UCSD-AML1 (cell line): ENCODE data around the gene PGBD4.

Source experiments
- DNase-seq: peaks from one replicate; lab custom pipeline; 2025; ENCODE audit not compliant: unreplicated experiment; lab: John Stamatoyannopoulos, UW

The PGBD4 gene

DNA sequence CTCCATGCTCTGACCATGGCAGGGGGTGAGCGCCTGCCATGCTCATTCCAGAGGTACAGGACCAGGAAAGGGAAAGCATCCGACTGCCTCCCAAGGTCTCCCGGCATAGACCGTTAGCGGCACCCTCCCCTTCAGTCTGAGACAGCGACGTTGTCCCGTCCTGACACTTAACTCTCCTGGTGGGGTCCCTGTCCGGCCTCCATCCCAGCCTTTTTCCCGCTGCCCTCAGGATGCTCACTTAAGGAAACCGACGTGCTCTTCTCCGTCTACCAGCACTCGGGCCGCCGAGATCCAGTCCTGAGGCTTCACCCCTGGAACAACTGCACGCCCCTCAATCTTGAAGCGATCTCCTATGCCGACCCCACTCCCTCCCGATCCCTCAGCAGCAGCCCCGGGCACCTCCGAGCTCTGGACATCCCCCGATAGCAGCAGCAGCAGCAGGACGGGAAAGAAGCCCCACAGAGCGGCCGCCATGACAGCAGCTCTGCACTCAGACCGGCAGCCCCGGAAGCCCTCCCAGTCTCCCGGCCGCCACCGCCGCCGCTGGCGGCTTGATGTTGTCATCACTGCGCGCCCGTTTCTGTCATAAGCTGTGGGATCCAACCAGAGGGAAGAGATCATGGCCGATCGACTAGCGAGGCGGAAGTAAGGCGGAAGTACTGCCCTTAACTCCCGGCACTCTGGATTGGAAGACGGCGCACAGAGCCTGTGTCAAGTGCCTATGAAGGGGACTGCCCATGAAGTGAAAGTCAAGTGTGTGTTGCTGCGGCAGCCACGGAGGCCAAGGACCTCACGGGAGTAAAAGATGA lies at the start of gene PGBD4, which contains the start of gene EMC7:
PGBD4 (plus strand) TSS at position 718 of the 809 bp plus-strand sequence. CDS start 449 bp downstream, outside the sequence.
EMC7 (minus strand) TSS at position 497 of the 809 bp plus-strand sequence; CDS start at position 474, 23 bp downstream.
- DNase-seq: peak; percentile 98

- DNase-seq: no peak
Measured at GRCh38 chr15:34054081-34054707, 47.7 kb upstream of the PGBD4 start.

- DNase-seq: no peak
Measured at GRCh38 chr15:34055868-34056595, 45.9 kb upstream of the PGBD4 start.

DNA sequence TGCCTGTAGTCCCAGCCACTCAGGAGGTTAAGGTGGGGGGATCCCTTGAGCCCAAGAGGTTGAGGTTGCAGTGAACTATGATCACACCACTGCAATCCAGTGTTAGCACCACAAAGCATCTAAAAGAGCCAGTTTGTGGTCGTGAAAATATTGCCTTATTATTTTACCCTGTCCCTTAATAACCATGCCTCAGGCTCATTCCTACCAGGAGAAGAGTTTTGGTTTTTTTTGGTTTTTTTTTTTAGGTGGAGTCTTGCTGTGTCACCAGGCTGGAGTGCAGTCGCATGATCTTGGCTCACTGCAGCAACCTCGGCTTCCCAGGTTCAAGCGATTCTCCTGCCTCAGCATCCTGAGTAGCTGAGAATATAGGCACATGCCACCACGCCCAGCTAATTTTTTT lies 45.0 kb upstream of the PGBD4 start:
- DNase-seq: no peak

GRCh38 chr15:34059476-34059875 lies 42.4 kb upstream of the PGBD4 start:
- DNase-seq: no peak

DNA sequence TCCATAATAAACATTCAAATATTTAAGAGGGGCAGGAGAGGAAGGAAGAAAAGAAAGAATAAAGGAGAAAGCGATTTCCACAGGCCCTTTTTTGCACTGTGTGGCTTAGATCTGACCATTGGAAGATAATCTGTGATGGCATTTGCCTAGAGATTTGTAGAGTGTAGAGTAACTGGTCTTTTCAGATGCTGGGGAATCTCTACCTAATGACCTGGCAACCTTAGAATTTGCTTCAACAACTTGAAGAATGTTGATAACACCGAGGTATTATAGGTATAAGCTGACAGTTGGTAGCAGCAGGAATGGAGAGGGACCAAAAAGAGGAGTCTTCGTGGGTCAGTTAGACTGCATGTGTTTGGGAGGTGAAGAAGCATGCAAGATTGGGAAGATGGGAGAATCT lies 41.9 kb upstream of the PGBD4 start:
- no peak for DNase-seq

GRCh38 chr15:34064438-34064837 lies 37.4 kb upstream of the PGBD4 start:
- no peak for DNase-seq

- DNase-seq: no peak
Measured at GRCh38 chr15:34065261-34065660, 36.6 kb upstream of the PGBD4 start.

DNA sequence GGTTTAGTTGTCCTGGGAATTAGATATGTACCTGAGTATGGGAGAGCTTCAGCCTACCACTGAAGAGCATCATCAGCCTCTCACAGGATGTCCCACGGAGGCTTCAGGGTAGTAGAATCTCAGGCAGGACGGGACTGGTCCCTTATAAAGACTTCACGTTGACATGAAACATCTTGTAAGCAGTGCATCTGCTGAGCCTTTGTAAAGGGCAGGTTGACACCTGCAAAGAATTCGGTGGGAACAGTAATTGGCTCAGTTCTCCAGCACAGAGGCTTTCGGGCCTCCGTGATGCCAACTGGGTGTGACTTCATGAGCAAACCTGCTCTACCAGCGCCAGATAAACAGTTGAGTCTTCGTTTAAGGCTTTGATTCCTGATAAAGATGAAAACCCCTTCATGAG lies 35.9 kb upstream of the PGBD4 start:
- no peak for DNase-seq

DNA sequence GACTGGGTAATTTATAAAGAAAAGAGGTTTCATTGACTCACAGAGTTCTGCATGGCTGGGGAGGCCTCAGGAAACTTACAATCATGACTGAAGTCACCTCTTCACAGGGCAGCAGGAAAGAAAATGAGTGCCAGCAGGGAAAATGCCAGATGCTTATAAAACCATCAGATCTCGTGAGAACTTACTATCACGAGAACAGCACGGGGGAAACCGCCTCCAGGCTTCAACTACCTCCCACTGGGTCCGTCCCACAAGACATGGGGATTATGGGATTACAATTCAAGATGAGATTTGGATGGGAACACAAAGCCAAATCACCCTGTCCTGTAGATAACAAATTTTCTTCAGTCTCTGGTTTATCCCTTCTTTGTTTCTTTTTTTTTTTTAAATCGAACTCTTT lies 31.9 kb upstream of the PGBD4 start:
- DNase-seq: no peak

DNA sequence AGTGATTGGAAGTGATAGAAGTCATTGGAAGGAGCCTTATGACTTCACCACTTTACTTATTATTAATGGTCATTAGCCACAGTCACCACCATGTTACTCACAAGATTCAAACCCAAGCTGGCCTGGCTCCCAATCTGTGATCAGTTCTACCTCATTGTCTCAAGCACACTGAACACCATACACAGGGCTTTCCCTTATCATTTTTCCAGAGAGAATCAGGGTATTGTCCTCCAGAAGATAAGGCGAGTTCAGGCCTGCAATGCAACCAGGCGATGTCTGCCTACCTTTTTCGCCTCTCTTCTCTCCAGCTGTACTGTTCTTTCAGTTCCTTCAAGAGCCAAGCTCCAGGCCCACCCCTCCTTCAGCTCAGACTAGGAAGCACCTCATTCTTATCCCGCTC lies 25.1 kb upstream of the PGBD4 start:
- DNase-seq: no peak

- DNase-seq: no peak
Measured at GRCh38 chr15:34078900-34079299, 23.0 kb upstream of the PGBD4 start.

GRCh38 chr15:34079904-34080303 lies 22.0 kb upstream of the PGBD4 start:
- DNase-seq: no peak

DNA sequence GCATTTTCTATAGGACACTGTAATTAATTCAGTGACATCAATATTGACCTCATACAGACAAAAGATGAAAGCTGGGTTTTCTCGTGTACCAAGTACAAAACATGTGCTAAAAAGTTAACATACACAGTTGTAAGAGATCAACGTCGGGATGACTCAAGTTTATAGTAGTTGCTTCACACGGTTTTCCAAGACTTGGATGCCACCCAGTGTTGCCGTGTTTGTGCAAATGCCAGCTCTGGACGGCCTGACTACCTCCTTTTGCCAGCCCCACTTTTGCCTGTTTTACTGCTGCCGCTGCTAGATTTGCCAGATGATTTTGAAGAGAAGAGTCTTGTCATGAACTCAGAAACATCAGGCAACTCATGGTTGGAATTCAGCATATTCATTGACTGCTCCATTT lies 17.8 kb upstream of the PGBD4 start:
- no peak for DNase-seq

DNA sequence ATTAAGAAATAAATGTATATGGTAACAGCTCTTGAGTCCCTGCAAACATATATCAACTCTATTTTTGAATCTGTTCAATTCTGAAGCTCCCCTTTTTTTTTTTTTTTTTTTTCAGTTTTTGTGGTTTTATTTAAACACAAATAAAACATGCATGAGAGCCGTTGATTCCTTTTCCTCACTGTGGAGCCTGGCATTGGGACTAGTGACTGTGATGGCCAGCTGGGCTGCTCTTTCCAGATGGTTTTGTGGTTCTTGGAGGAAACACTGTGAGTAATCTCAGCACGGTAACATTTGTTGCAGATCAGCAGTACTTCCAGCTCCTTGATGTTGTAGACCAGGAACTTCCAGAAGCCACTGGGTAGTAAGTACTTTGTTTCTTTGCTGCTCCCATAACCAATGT lies 16.1 kb upstream of the PGBD4 start:
- DNase-seq: no peak

DNA sequence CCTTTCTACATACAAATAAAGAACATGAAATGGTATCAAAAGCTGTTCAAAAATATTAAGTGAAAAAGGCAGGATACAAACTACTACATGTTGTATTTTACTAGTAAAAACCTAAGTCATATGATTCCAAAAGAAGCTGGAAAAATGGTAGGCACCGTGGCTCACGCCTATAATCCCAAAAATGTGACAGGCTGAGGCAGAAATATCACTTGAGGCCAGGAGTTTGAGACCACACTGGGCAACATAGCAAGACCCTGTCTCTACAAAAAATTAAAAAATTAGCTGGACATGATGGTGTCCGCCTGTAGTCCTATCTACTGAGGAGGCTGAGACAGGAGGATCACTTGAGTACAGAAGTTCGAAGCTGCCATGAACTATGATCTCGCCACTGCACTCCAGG lies 2.0 kb upstream of the PGBD4 start:
- no peak for DNase-seq

DNA sequence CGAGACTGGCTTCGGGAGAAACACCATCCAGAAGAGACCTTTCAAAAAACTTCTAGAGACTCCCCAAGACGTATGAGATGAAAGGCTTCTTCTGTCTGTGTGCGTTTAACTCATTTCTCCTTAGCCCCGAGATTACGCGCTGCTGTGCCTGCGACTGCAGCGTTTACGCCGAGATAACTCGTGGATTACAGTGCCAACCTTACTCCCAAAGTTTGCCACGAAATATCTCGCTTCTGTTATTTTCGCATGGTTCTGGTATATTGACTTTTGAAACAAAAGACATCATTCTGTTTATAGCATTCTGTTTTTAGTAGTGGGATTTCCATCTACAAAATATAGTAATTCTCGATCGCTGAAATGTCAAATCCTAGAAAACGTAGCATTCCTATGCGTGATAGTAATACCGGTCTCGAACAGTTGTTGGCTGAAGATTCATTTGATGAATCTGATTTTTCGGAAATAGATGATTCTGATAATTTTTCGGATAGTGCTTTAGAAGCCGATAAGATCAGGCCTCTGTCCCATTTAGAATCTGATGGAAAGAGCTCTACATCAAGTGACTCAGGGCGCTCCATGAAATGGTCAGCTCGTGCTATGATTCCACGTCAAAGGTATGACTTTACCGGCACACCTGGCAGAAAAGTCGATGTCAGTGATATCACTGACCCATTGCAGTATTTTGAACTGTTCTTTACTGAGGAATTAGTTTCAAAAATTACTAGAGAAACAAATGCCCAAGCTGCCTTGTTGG lies 467 bp downstream of the PGBD4 start:
- no peak for DNase-seq

GRCh38 chr15:34106423-34106822 lies 4.5 kb downstream of the PGBD4 start:
- no peak for DNase-seq

- DNase-seq: no peak
Measured at GRCh38 chr15:34107315-34107714, 5.4 kb downstream of the PGBD4 start.

DNA sequence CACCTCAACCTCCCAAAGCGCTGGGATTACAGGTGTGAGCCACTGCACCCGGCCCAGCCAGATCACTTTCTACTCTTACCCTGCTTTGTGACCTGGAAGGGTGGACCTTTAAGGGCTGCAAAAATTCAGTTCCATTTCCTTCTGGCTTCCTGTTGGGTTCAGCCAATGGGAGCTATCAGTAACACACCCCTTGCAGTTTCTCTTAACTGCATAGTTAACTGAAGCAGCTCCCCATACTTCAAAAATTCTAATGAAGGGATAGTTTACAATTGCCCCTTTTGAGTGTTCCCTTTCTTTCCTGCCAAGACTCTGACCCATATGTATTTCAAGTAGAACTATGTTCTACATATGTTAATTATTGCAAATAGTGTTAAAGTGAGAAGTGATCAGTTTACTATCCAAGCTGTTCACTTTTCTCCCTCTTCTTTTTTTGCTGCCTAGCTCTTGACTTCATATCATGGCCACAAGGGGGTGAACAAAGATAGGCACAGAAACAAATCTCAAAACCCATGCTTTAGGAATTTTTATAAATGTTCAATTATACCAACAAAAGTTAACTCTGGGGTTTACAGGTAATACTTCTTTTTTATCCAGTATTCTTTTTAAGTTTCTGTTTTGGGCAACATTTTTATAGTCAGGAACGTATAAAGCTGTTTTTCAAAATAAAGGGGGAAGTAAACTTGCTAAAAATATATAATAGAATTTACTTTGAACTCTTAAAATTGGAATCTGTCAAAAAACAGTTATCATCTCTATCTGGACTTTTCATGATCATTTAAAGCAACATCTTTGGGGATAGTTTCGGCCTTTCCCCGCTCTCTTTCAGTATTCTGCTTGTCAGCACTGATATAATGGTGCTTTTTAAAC lies 8.1 kb downstream of the PGBD4 start:
- DNase-seq: no peak
